Astrocyte (in vitro differentiated cells and primary cell): ENCODE measurements around the gene PODXL.

Source experiments
- EZH2 ChIP-seq: IDR thresholded peaks from 2 replicates; pipeline ENCODE4 v1.6.1; 2012; ENCODE audit warnings: mild to moderate bottlenecking, low read length, inconsistent platforms; ENCODE audit not compliant: insufficient read depth
- TF ChIP-seq, protein P1 (sequence below): IDR thresholded peaks from 2 replicates; pipeline ENCODE4 v1.5.1; 2011; ENCODE audit warnings: low read depth, mild to moderate bottlenecking, inconsistent platforms, low read length, moderate library complexity; ENCODE audit not compliant: insufficient read depth

- TF ChIP-seq, protein P1, sequence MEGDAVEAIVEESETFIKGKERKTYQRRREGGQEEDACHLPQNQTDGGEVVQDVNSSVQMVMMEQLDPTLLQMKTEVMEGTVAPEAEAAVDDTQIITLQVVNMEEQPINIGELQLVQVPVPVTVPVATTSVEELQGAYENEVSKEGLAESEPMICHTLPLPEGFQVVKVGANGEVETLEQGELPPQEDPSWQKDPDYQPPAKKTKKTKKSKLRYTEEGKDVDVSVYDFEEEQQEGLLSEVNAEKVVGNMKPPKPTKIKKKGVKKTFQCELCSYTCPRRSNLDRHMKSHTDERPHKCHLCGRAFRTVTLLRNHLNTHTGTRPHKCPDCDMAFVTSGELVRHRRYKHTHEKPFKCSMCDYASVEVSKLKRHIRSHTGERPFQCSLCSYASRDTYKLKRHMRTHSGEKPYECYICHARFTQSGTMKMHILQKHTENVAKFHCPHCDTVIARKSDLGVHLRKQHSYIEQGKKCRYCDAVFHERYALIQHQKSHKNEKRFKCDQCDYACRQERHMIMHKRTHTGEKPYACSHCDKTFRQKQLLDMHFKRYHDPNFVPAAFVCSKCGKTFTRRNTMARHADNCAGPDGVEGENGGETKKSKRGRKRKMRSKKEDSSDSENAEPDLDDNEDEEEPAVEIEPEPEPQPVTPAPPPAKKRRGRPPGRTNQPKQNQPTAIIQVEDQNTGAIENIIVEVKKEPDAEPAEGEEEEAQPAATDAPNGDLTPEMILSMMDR = no peak
- TF ChIP-seq EZH2 = no peak
Measured at GRCh38 chr7:131530137-131530536, 26.3 kb downstream of the PODXL start.
